ENCODE results near the gene XAF1.
"Not testable (repeated sequence)": the region's sequence is repeated elsewhere in the genome, so short reads cannot be mapped to it uniquely, and the experiment has no call there.

DNA sequence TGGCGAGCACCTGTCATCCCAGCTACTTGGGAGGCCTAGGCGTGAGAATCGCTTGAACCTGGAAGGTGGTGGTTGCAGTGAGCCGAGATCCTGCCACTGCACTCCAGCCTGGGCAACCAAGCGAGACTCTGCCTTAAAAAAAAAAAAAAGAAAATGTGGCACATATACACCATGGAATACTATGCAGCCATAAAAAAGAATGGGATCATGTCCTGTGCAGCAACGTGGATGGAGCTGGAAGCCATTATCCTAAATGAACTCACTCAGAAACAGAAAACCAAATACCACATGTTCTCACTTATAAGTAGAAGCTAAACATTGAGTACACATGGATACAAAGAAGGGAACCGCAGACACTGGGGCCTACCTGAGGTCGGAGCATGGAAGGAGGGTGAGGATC is 19.1 kb downstream of the XAF1 start:
- TF ChIP-seq, protein P1, sequence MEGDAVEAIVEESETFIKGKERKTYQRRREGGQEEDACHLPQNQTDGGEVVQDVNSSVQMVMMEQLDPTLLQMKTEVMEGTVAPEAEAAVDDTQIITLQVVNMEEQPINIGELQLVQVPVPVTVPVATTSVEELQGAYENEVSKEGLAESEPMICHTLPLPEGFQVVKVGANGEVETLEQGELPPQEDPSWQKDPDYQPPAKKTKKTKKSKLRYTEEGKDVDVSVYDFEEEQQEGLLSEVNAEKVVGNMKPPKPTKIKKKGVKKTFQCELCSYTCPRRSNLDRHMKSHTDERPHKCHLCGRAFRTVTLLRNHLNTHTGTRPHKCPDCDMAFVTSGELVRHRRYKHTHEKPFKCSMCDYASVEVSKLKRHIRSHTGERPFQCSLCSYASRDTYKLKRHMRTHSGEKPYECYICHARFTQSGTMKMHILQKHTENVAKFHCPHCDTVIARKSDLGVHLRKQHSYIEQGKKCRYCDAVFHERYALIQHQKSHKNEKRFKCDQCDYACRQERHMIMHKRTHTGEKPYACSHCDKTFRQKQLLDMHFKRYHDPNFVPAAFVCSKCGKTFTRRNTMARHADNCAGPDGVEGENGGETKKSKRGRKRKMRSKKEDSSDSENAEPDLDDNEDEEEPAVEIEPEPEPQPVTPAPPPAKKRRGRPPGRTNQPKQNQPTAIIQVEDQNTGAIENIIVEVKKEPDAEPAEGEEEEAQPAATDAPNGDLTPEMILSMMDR (IDR thresholded peaks at IDR 0.05; ENCODE audit: low read depth, low read length), result not testable (repeated sequence)
- not testable (repeated sequence) for TF ChIP-seq EZH2phosphoT487 (IDR thresholded peaks at IDR 0.05; ENCODE audit: low read depth)

Measured in OCI-LY3 (cell line).